ENCODE data around the gene GALNT2. TPM values are rescaled to one million over a fixed set of nuclear protein-coding genes. Genes with fewer than 3 reads are reported as not detected.

The GALNT2 gene
- total and polyA plus RNA-seq, 3 donors from 2014 or later: 63.0 to 135 (median 114) TPM

- intact Hi-C loops (cut with DNase I; ENCODE audit: low total_unique reads): no loop called here
- H3K9me3 ChIP-seq: no peaks in the 10 kb centered on the region
- no peak for TF ChIP-seq POLR2A (IDR thresholded peaks at IDR 0.05)
- no peak for TF ChIP-seq CTCF (IDR thresholded peaks at IDR 0.05)
- WGBS, 2 donors: 58 to 76% methylated on average over 9 of the region's 9 CpGs
- no peaks in the 10 kb centered on the region for H3K27me3 ChIP-seq
- DNase-seq: no peak
- no peaks in the 10 kb centered on the region for H3K36me3 ChIP-seq (ENCODE audit: low read depth, missing control alignments)
- H3K27ac ChIP-seq: no peak overlapping the region
- H3K4me3 ChIP-seq: no peak overlapping the region
- H3K4me1 ChIP-seq: peaks cover 11% of the 10 kb centered on the region
Measured at GRCh38 chr1:230201445-230201844, 134.4 kb downstream of the GALNT2 start.

DNA sequence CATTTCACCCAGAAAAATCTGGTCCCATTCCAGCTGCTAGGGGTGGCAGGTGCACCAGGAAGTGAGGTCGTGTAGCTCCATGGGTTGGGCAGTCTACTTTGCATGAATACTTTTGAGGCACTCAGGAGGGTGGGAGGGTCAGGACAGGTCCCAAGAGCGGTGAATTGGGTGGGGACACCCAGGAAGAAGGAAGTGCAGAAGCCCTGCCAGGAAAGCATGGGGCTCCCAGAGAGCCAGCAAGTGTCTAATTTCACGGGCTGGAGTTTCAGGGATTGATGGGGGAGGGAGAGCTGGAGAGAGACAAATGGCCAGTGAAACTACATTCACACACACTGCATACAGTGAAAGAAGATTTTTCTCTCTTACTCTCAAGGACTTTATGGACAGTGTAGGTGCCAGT, 137.8 kb downstream of the GALNT2 start:
- H3K36me3 ChIP-seq (ENCODE audit: low read depth, missing control alignments): no peaks in the 10 kb centered on the region
- no peak for DNase-seq
- intact Hi-C loops (cut with DNase I; ENCODE audit: low total_unique reads): no loop called here

GRCh38 chr1:230205719-230206198, 138.7 kb downstream of the GALNT2 start:
- no peaks in the 10 kb centered on the region for H3K9me3 ChIP-seq
- H3K36me3 ChIP-seq (ENCODE audit: low read depth, missing control alignments): no peaks in the 10 kb centered on the region
- H3K4me3 ChIP-seq: no peak overlapping the region
- no peak for DNase-seq
- WGBS, 2 donors: 47 to 53% methylated on average over 7 of the region's 7 CpGs
- no peaks in the 10 kb centered on the region for H3K27me3 ChIP-seq
- H3K27ac ChIP-seq: no peak overlapping the region
- H3K4me1 ChIP-seq: peaks cover 29% of the 10 kb centered on the region
- TF ChIP-seq POLR2A (IDR thresholded peaks at IDR 0.05): no peak
- TF ChIP-seq CTCF (IDR thresholded peaks at IDR 0.05): no peak
- intact Hi-C loops (cut with DNase I; ENCODE audit: low total_unique reads): no loop called here

More for the DNA sequence above, 137.8 kb downstream of the GALNT2 start:
- 65 to 70% methylated on average over 3 of the region's 3 CpGs for WGBS, 2 donors
- Histone ChIP-seq H3K4me1 (peaks cover 21% of the 10 kb centered on the region), H3K9me3 (no peaks in the 10 kb centered on the region), H3K27ac (no peak overlapping the region), H3K4me3 (no peak overlapping the region), H3K27me3 (no peaks in the 10 kb centered on the region)
- TF ChIP-seq POLR2A (IDR thresholded peaks at IDR 0.05) (no peak), CTCF (IDR thresholded peaks at IDR 0.05) (no peak)

DNA sequence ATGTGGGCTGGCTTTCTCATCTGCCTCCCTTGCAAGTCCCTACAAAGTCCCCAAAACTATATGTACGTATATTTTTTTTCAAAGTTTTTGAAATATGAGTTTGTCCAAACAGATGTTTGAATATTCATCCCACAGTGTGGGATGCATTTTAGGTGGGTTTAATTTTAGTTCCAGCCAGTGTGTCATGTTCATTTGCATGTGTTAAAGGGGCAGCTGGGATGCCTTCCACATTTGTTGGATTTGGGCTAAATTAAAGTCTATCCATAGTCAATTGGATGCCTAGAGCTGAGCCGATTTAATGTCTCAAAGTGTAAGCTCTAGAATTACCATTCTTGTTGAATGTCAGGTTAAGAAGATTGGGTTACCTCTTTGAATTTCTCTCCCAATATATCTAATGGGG, 139.2 kb downstream of the GALNT2 start:
- H3K27me3 ChIP-seq: no peaks in the 10 kb centered on the region
- no peak overlapping the region for H3K27ac ChIP-seq
- TF ChIP-seq POLR2A (IDR thresholded peaks at IDR 0.05) (no peak), CTCF (IDR thresholded peaks at IDR 0.05) (no peak)
- H3K4me1 ChIP-seq: peaks cover 31% of the 10 kb centered on the region
- H3K9me3 ChIP-seq: no peaks in the 10 kb centered on the region
- no peak for DNase-seq
- H3K36me3 ChIP-seq (ENCODE audit: low read depth, missing control alignments): no peaks in the 10 kb centered on the region
- intact Hi-C loops (cut with DNase I; ENCODE audit: low total_unique reads): no loop called here
- WGBS, 2 donors: 93 to 97% methylated on average over 2 of the region's 2 CpGs
- no peak overlapping the region for H3K4me3 ChIP-seq

- intact Hi-C loops (cut with DNase I; ENCODE audit: low total_unique reads): no loop called here
- no peak overlapping the region for H3K4me3 ChIP-seq
- no peak overlapping the region for H3K27ac ChIP-seq
- H3K27me3 ChIP-seq: no peaks in the 10 kb centered on the region
- TF ChIP-seq CTCF (IDR thresholded peaks at IDR 0.05): no peak
- no peak for TF ChIP-seq POLR2A (IDR thresholded peaks at IDR 0.05)
- no peak for DNase-seq
- WGBS, 2 donors: 75 to 84% methylated on average over 4 of the region's 4 CpGs
- no peaks in the 10 kb centered on the region for H3K36me3 ChIP-seq (ENCODE audit: low read depth, missing control alignments)
- peaks cover 26% of the 10 kb centered on the region for H3K4me1 ChIP-seq
- no peaks in the 10 kb centered on the region for H3K9me3 ChIP-seq
Measured at GRCh38 chr1:230206976-230207375, 139.9 kb downstream of the GALNT2 start.
